Measurements from ENCODE around the gene SLC22A6. TPM values are rescaled to one million over a fixed set of nuclear protein-coding genes. Genes with fewer than 3 reads are reported as not detected.

Gene SLC22A6
- total and polyA plus RNA-seq, 2 experiments from 2014 or later, result not detected

DNA sequence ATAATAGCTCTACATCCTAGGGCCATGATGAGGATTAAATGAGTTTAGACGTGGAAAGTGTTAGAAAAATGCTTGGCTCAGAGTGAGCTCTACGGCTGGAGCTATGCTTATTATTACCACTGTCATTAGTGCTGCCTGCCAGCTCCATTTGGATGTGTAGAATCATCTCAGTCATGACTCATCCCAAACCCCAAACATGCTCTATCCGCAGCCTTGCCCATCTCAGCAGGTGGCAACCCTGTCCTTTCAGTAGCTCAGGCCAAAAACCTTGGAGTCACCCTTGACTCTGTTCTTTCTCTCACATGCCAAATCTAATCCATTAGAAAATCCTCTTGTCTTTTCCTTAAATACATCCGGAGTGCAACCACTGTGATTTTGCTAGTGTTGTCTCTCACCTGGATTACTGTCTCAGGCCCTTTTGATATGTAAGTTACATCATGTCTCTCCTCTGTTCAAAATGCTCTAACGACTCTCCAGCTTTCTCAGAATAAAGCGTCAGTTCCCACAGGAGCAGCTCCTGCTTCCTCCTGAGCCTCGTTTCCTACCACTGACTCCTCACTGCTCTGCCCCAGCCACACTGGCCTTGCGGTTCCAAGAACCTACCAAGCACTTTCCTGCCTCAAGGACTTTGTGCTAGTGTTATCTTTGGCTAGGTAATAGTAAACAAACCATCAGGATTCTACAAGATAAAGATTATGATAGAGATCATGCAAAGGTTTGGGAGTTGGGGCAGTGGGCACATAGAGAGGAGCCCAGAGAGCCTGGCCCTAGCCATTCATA, 53.1 kb downstream of the SLC22A6 start (continued):
- TF ChIP-seq, protein P1, sequence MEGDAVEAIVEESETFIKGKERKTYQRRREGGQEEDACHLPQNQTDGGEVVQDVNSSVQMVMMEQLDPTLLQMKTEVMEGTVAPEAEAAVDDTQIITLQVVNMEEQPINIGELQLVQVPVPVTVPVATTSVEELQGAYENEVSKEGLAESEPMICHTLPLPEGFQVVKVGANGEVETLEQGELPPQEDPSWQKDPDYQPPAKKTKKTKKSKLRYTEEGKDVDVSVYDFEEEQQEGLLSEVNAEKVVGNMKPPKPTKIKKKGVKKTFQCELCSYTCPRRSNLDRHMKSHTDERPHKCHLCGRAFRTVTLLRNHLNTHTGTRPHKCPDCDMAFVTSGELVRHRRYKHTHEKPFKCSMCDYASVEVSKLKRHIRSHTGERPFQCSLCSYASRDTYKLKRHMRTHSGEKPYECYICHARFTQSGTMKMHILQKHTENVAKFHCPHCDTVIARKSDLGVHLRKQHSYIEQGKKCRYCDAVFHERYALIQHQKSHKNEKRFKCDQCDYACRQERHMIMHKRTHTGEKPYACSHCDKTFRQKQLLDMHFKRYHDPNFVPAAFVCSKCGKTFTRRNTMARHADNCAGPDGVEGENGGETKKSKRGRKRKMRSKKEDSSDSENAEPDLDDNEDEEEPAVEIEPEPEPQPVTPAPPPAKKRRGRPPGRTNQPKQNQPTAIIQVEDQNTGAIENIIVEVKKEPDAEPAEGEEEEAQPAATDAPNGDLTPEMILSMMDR (conservative IDR thresholded peaks at IDR 0.05; ENCODE audit: low read depth in 2 of 2), result no peak
- TF ChIP-seq, protein P2, sequence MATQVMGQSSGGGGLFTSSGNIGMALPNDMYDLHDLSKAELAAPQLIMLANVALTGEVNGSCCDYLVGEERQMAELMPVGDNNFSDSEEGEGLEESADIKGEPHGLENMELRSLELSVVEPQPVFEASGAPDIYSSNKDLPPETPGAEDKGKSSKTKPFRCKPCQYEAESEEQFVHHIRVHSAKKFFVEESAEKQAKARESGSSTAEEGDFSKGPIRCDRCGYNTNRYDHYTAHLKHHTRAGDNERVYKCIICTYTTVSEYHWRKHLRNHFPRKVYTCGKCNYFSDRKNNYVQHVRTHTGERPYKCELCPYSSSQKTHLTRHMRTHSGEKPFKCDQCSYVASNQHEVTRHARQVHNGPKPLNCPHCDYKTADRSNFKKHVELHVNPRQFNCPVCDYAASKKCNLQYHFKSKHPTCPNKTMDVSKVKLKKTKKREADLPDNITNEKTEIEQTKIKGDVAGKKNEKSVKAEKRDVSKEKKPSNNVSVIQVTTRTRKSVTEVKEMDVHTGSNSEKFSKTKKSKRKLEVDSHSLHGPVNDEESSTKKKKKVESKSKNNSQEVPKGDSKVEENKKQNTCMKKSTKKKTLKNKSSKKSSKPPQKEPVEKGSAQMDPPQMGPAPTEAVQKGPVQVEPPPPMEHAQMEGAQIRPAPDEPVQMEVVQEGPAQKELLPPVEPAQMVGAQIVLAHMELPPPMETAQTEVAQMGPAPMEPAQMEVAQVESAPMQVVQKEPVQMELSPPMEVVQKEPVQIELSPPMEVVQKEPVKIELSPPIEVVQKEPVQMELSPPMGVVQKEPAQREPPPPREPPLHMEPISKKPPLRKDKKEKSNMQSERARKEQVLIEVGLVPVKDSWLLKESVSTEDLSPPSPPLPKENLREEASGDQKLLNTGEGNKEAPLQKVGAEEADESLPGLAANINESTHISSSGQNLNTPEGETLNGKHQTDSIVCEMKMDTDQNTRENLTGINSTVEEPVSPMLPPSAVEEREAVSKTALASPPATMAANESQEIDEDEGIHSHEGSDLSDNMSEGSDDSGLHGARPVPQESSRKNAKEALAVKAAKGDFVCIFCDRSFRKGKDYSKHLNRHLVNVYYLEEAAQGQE (IDR thresholded peaks at IDR 0.05; ENCODE audit: unreplicated experiment), result no peak
- no peak for TF ChIP-seq POLR2AphosphoS5 (IDR thresholded peaks at IDR 0.05; ENCODE audit: low read depth)
- TF ChIP-seq ZNF331 (CRISPR knock-in tag; IDR thresholded peaks at IDR 0.05; ENCODE audit: low read depth), result no peak
- TF ChIP-seq, protein P3, sequence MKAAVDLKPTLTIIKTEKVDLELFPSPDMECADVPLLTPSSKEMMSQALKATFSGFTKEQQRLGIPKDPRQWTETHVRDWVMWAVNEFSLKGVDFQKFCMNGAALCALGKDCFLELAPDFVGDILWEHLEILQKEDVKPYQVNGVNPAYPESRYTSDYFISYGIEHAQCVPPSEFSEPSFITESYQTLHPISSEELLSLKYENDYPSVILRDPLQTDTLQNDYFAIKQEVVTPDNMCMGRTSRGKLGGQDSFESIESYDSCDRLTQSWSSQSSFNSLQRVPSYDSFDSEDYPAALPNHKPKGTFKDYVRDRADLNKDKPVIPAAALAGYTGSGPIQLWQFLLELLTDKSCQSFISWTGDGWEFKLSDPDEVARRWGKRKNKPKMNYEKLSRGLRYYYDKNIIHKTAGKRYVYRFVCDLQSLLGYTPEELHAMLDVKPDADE (IDR thresholded peaks at IDR 0.05), result no peak
- no peak for TF ChIP-seq EZH2 (IDR thresholded peaks at IDR 0.05; ENCODE audit: low read depth, unreplicated experiment)
- TF ChIP-seq CREB1 (CRISPR knock-in tag; IDR thresholded peaks at IDR 0.05; ENCODE audit: low read depth), result no peak
- TF ChIP-seq JUNB (IDR thresholded peaks at IDR 0.05; ENCODE audit: unreplicated experiment), result no peak

- Histone ChIP-seq H3K79me2 (replicated peaks; ENCODE audit: insufficient read depth) (no peaks in the 10 kb centered on the region), H3K4me2 (no peak overlapping the region), H3F3A (replicated peaks; ENCODE audit: low read depth) (peaks cover 8% of the 10 kb centered on the region), H2AFZ (no peak overlapping the region), H3K4me3 (no peak overlapping the region), H3K27ac (ENCODE audit: low read depth) (no peak overlapping the region), H3K9me2 (ENCODE audit: insufficient read depth) (no peaks in the 10 kb centered on the region), H4K20me1 (replicated peaks; ENCODE audit: insufficient read depth) (no peaks in the 10 kb centered on the region), H3K36me3 (ENCODE audit: insufficient read depth) (no peaks in the 10 kb centered on the region), H3K27me3 (ENCODE audit: insufficient read depth) (peaks cover 50% of the 10 kb centered on the region), H3K4me1 (ENCODE audit: insufficient read depth) (peaks cover 27% of the 10 kb centered on the region)
- Mint-ChIP-seq H3K9me3 (no peaks in the 10 kb centered on the region), H3K36me3 (ENCODE audit: low read depth) (no peaks in the 10 kb centered on the region), H3K27ac (no peak overlapping the region), H3K4me3 (no peak overlapping the region), H3K4me1 (peaks cover 35% of the 10 kb centered on the region), H3K27me3 (ENCODE audit: insufficient read depth, low read depth, poor library complexity) (peaks cover 47% of the 10 kb centered on the region)
- DNase-seq (ENCODE audit: low spot score) (no peak), ATAC-seq (no peak)
- TF ChIP-seq, protein P1 (conservative IDR thresholded peaks at IDR 0.05; ENCODE audit: low read depth in 2 of 2), result no peak
- TF ChIP-seq JUNB (IDR thresholded peaks at IDR 0.05; ENCODE audit: unreplicated experiment) (no peak), STAT1 (IDR thresholded peaks at IDR 0.05; ENCODE audit: unreplicated experiment) (no peak), EZH2phosphoT487 (IDR thresholded peaks at IDR 0.05; ENCODE audit: unreplicated experiment) (no peak), EZH2 (IDR thresholded peaks at IDR 0.05; ENCODE audit: low read depth, unreplicated experiment) (no peak), ZNF114 (CRISPR knock-in tag; IDR thresholded peaks at IDR 0.05) (no peak)
- TF ChIP-seq, protein P3 (IDR thresholded peaks at IDR 0.05), result no peak
Observed at GRCh38 chr11:62930666-62931065, 54.1 kb downstream of the SLC22A6 start.

Measured in GM23338 (cell line).